NCI-H1105 treated with DMSO at 0.1 percent for 48 hours (cell line): ENCODE data around the gene XIST.
"Not testable (repeated sequence)": the region's sequence is repeated elsewhere in the genome, so short reads cannot be mapped to it uniquely, and the experiment has no call there.

ENCODE experiments used
- DNase-seq: peaks from one replicate; lab custom pipeline; 2025; lab: John Stamatoyannopoulos, UW

Gene XIST

GRCh38 chrX:73799888-73800287 is 52.6 kb downstream of the XIST start:
- DNase-seq = no peak

- DNase-seq = not testable (repeated sequence)
Measured at GRCh38 chrX:73792511-73792910, 60.0 kb downstream of the XIST start.

GRCh38 chrX:73785493-73785892 is 67.0 kb downstream of the XIST start:
- DNase-seq = no peak
